Measurements from ENCODE around the gene CAPN9.

The CAPN9 gene

GRCh38 chr1:230770317-230770716 lies 23.1 kb downstream of the CAPN9 start:
- ATAC-seq: no peak
- no peak for TF ChIP-seq ESRRG (CRISPR knock-in tag; IDR thresholded peaks at IDR 0.05)
- TF ChIP-seq TSHZ2 (CRISPR knock-in tag; IDR thresholded peaks at IDR 0.05): no peak
- TF ChIP-seq GLIS3 (CRISPR knock-in tag; IDR thresholded peaks at IDR 0.05): no peak
- TF ChIP-seq ZC3H10 (CRISPR knock-in tag; IDR thresholded peaks at IDR 0.05): no peak
- no peak for TF ChIP-seq PPARA (CRISPR knock-in tag; IDR thresholded peaks at IDR 0.05; ENCODE audit: borderline replicate concordance)
- no peak for TF ChIP-seq TCF4 (CRISPR knock-in tag; IDR thresholded peaks at IDR 0.05; ENCODE audit: borderline replicate concordance)
- TF ChIP-seq BACH2 (CRISPR knock-in tag; IDR thresholded peaks at IDR 0.05; ENCODE audit: borderline replicate concordance): no peak
- no peak for TF ChIP-seq RARB (CRISPR knock-in tag; IDR thresholded peaks at IDR 0.05)
- no peak for TF ChIP-seq ISL1 (CRISPR knock-in tag; IDR thresholded peaks at IDR 0.05)
- TF ChIP-seq CSDC2 (CRISPR knock-in tag; IDR thresholded peaks at IDR 0.05): no peak
- no peak for TF ChIP-seq ZNF70 (CRISPR knock-in tag; IDR thresholded peaks at IDR 0.05)
- TF ChIP-seq ZNF565 (CRISPR knock-in tag; conservative IDR thresholded peaks at IDR 0.05; ENCODE audit: low read depth): no peak
- TF ChIP-seq ZFP30 (CRISPR knock-in tag; IDR thresholded peaks at IDR 0.05): no peak

- TF ChIP-seq CREB5 (CRISPR knock-in tag; IDR thresholded peaks at IDR 0.05; ENCODE audit: low read depth): no peak
- no peak for TF ChIP-seq BACH2 (CRISPR knock-in tag; IDR thresholded peaks at IDR 0.05; ENCODE audit: borderline replicate concordance)
- no peak for TF ChIP-seq OSR1 (CRISPR knock-in tag; IDR thresholded peaks at IDR 0.05)
- no peak for TF ChIP-seq TCF4 (CRISPR knock-in tag; IDR thresholded peaks at IDR 0.05; ENCODE audit: borderline replicate concordance)
- no peak for TF ChIP-seq CSRNP3 (CRISPR knock-in tag; IDR thresholded peaks at IDR 0.05)
- no peak for TF ChIP-seq ARNTL (CRISPR knock-in tag; IDR thresholded peaks at IDR 0.05; ENCODE audit: borderline replicate concordance, low read depth)
- TF ChIP-seq ISL1 (CRISPR knock-in tag; IDR thresholded peaks at IDR 0.05): no peak
- no peak for TF ChIP-seq GLIS3 (CRISPR knock-in tag; IDR thresholded peaks at IDR 0.05)
- TF ChIP-seq TSHZ2 (CRISPR knock-in tag; IDR thresholded peaks at IDR 0.05): no peak
- no peak for TF ChIP-seq RARB (CRISPR knock-in tag; IDR thresholded peaks at IDR 0.05)
- no peak for TF ChIP-seq ZNF70 (CRISPR knock-in tag; IDR thresholded peaks at IDR 0.05)
- TF ChIP-seq SNAI2 (CRISPR knock-in tag; IDR thresholded peaks at IDR 0.05): no peak
- no peak for TF ChIP-seq ZFP30 (CRISPR knock-in tag; IDR thresholded peaks at IDR 0.05)
- TF ChIP-seq ESRRG (CRISPR knock-in tag; IDR thresholded peaks at IDR 0.05): no peak
- TF ChIP-seq PATZ1 (CRISPR knock-in tag; IDR thresholded peaks at IDR 0.05; ENCODE audit: borderline replicate concordance): no peak
- no peak for TF ChIP-seq ZNF8 (CRISPR knock-in tag; IDR thresholded peaks at IDR 0.05)
- ATAC-seq: no peak
Measured at GRCh38 chr1:230771773-230772354, 24.7 kb downstream of the CAPN9 start.
